HG03342 (cell line): ENCODE data around the gene CCDC85A.

ENCODE experiments used
- ATAC-seq: cut with Tn5 transposase; IDR thresholded peaks from one replicate; pipeline ENCODE4 v1.9.1; 2021; ENCODE audit warnings: mild to moderate bottlenecking, moderate library complexity; ENCODE audit not compliant: unreplicated experiment

The CCDC85A gene

GRCh38 chr2:56292951-56293350 is 109.2 kb downstream of the CCDC85A start:
- ATAC-seq, result no peak

GRCh38 chr2:56295666-56296065 is 111.9 kb downstream of the CCDC85A start:
- ATAC-seq, result no peak

GRCh38 chr2:56297671-56298070 is 113.9 kb downstream of the CCDC85A start:
- ATAC-seq, result no peak

- ATAC-seq, result no peak
Observed at GRCh38 chr2:56299171-56299691, 115.4 kb downstream of the CCDC85A start.

- ATAC-seq, result no peak
Observed at GRCh38 chr2:56309626-56310170, 125.9 kb downstream of the CCDC85A start.

GRCh38 chr2:56313500-56313921 is 129.7 kb downstream of the CCDC85A start:
- no peak for ATAC-seq

GRCh38 chr2:56314371-56314770 is 130.6 kb downstream of the CCDC85A start:
- ATAC-seq, result no peak

GRCh38 chr2:56314796-56315195 is 131.0 kb downstream of the CCDC85A start:
- ATAC-seq, result no peak

- ATAC-seq, result no peak
Observed at GRCh38 chr2:56315376-56315775, 131.6 kb downstream of the CCDC85A start.

GRCh38 chr2:56316011-56316410 is 132.2 kb downstream of the CCDC85A start:
- no peak for ATAC-seq

GRCh38 chr2:56318147-56318546 is 134.4 kb downstream of the CCDC85A start:
- ATAC-seq, result no peak

GRCh38 chr2:56325661-56326345 is 142.0 kb downstream of the CCDC85A start:
- no peak for ATAC-seq

- ATAC-seq, result no peak
Observed at GRCh38 chr2:56326346-56326741, 142.6 kb downstream of the CCDC85A start.

- no peak for ATAC-seq
Observed at GRCh38 chr2:56331810-56332209, 148.0 kb downstream of the CCDC85A start.

- ATAC-seq, result no peak
Observed at GRCh38 chr2:56333812-56334485, 150.2 kb downstream of the CCDC85A start.

GRCh38 chr2:56334622-56335021 is 150.8 kb downstream of the CCDC85A start:
- no peak for ATAC-seq

GRCh38 chr2:56335101-56335500 is 151.3 kb downstream of the CCDC85A start:
- ATAC-seq, result no peak

GRCh38 chr2:56337342-56337741 is 153.6 kb downstream of the CCDC85A start:
- no peak for ATAC-seq

GRCh38 chr2:56338232-56338631 is 154.4 kb downstream of the CCDC85A start:
- no peak for ATAC-seq

GRCh38 chr2:56344771-56345170 is 161.0 kb downstream of the CCDC85A start:
- ATAC-seq, result no peak

GRCh38 chr2:56347881-56348280 is 164.1 kb downstream of the CCDC85A start:
- ATAC-seq, result no peak
